HG02938 (cell line): ENCODE measurements around the gene DGCR8.

Source experiments
- ATAC-seq: cut with Tn5 transposase; IDR thresholded peaks from one replicate; pipeline ENCODE4 v1.9.1; 2021; ENCODE audit warnings: mild to moderate bottlenecking, moderate library complexity; ENCODE audit not compliant: unreplicated experiment

The DGCR8 gene

GRCh38 chr22:20079745-20080444 is at the start of gene DGCR8:
Gene DGCR8 (plus strand): TSS chr22:20080241. CDS start chr22:20085964, 5,723 bp downstream.
- peak; percentile 64 for ATAC-seq

DNA sequence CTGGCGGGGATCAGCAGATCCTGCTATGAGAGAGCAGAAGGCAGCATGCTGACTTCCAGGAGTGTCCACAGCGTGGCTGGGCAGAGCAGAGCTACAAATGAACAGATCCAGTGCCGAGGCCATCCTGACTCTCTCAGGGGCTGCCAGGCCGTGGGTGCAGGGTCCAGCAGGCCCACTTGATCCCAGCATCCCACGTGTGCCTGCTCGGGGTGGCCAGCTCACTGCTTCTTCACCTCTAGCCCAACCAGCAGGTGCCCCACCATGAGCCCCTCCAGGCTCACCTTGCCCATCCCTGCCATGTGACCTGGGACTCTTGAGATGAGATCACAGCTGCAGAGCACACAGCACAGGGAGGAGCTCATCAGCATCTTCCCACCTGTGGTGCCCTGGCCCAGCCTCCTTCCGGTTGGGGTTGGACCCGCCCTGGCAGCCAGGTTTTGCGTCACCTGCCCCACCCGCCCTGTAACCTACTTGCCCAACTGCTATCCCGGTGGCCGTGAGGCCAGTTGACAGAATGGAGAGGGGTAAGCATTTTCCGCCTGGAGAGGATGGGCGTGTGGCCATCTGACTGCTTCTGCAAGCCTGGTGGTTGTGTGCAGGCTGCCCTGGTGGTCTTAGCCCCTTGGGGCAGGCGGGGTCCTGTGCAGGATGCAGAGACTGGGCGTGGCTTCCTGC is 48.2 kb upstream of the DGCR8 start:
- ATAC-seq = no peak

DNA sequence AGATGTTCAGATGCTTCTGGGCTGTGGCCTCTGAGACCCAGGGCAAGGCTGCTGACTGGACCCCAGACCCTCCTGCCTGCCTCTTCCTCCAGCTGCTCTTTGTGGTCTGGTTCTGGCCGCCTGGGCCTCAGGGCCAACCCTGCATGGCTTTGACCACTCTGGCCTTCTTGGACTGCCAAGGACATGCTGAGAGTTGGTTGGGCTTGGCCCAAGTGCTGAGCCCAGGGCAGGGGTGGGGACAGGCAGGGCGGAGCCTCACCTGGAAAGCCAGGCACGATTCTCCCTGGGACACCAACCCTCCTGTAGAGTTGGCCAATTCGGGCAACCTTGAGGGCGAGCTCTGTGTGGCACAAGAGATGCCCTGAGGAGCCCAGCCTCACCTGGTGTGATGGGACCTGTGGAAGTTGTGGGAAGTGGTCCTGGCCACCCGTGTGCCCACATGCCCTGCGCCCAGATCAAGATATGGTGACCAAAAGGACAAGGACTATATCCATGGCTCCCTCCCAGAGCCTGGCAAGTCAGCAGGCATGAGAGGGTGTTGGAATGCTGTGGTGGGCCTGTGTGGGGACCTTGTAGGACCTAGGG is 47.5 kb upstream of the DGCR8 start:
- ATAC-seq = no peak

DNA sequence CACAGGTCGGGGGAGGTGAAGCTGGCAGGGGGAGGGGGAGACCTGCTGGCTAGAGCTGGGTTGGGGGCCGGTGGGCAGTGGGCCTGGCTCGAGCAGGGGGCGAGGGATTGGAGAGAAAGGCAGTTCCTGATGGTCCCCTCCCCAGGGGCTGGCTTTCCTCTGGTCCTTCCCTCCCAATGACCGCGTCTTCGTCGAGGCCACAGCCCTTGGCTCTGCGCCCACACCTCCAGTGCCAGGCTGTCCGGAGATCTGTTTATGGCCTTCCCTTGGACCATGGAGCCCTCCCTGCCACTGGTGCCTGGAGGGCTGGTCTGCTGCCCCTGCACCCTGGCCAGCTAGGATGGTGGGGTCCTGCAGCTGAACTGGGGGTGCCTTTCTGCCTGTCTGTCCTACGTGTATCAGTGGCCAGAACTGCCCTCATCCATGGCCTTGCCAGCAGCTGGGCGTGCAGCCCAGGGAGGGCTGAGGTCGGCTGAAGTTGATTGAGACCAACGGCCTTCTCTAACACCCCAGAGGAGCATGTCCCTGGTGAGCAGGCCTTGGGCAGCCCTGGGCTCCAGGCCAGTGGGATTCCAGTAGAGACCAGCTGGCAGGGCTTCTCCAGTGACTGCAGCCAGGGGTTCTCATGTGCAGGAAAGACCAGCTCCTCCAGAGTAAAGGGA is 46.9 kb upstream of the DGCR8 start:
- no peak for ATAC-seq

- no peak for ATAC-seq
Observed at GRCh38 chr22:20034143-20034542, 45.9 kb upstream of the DGCR8 start.

DNA sequence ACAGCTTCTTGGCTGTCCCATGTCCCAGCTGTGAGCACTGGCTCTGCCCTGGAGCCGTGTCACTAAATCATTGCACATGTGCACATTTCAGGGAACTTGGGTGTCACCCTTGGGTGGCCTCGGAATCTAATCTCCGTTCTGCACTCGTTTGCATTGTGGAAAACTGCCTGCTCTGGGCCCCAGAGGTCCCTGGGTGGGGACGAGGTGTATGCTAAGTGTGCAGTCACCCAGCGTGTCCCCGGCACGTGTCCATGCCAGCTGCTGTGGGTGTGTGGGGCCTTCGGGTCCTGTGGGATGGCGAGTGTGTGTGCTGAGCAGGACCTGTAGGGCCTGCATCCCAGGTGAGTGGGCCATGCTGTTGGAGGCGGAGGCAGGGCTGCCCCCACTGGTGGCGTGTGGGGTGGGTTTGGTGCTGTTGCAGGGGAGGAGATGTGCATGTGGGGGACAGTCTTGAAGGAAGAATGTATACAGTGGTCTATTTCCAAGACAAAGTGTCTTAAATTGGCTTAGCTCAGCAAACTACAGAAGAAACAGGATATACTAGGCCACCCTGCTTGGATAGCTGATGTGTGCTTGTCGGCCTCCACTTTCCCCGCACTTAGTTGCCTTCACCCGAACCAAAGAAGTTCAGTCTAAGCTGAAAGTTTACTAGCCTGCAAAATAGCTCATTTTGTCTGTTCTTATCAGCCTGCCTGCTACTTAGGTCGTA is 44.5 kb upstream of the DGCR8 start:
- no peak for ATAC-seq

DNA sequence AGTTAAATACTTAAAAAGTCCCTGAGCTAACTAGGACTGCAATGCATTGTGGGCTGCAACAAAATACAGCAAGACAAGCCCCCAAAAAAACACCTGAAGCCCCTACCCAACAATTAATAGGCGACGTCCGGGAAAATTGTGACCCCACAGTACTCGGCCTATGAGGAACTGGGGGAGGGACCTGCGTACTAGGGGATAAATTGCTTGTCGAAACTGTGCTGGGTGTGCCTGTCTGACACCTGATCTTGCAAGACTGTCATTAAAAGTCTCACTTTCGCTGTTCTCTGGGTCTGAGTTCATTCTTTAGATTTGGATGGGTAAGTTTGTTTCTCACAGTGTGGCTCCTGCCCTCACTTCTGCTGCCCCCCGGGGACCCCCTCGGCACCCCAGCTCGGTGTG is 44.0 kb upstream of the DGCR8 start:
- ATAC-seq = no peak

DNA sequence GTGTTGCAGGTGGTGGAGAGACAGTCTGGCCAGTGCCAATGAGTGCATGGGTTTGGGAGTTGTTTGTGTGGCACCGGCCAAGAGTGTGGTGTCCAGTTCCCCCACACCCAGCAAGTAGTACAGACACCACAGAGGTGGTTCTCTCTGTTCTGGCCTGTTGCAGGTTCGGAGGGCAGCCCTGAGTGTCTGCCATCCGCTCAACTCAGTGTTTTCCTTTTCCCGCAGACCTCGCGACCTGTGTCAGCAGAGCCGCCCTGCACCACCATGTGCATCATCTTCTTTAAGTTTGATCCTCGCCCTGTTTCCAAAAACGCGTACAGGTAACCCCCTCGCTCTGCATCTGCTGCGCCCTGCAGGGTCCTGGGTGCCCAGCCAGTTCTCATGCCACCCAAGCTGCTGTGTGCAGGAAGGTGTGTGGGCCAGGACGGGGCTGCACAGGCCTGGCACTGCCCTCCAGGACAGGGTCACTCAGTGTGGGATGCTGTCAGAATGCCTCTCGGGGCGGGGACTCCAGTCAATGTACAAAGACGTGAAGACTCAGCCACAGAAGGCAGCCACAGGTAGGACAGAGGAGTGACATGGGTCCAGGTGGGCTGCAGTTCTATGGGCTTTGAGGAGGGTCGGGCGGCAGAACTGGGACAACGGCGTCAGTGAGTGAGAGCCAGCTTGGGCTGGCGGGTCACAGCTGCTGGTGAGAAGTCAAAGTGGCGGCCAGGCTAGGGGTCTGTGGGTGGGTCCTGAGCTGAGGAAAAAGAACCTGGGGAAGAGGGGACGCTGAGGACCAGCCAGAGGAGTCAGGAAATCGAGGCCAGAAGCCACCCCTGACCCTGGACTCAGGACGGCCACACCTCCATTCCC is 43.3 kb upstream of the DGCR8 start:
- ATAC-seq = no peak

DNA sequence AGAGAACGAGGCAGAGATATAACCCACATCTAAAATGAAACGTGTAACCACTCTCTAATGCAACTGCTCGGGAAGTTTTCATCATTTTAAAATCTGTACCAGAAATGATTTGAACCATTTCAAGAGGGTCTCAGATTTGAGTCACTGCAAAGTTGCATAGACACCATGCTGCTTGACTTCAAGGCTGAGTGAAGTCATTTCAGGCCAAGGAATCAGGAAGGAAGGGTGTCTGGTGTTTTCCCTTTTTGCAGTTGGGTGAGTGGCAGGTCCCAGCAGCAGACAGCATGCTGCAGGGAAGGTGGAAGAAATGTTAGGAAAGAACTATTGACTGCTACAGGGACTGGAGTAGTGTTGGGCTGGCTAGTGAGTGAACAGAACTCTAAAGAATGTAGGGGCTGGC is 42.6 kb upstream of the DGCR8 start:
- no peak for ATAC-seq

GRCh38 chr22:20038574-20038973 is 41.5 kb upstream of the DGCR8 start:
- ATAC-seq = no peak

DNA sequence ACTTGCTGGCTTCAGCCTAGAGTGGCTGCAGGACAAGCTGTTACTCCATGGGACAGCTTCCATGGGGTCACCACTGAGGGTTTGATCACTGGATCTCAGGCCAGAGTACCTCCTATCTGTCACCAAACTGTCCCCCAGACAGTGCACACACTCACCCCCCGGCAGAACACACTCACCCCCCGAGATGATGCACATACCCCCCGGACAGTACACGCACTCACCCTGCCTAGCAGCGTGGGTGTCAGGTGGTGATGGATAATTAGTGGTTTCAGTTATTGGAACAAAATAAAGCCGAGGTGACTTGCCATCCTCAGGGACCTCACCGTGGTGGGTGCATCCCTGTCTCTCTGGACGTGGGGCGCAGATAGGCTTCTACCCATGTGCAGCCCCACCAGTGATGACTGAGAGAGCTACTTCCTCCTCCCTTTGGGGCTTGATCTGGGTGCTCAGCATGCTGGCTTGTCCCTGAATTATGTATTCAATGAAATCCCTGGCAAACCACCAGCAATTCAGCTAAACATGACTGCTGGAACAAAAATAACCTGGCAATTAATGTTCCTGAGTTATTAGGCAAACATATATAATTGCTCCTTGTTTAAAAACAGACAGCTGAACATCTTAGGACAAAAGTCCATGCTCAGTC is 40.2 kb upstream of the DGCR8 start:
- ATAC-seq = no peak

- no peak for ATAC-seq
Observed at GRCh38 chr22:20040327-20041200, 39.5 kb upstream of the DGCR8 start.

- no peak for ATAC-seq
Observed at GRCh38 chr22:20043057-20043996, 36.7 kb upstream of the DGCR8 start.

- ATAC-seq = no peak
Observed at GRCh38 chr22:20043997-20044342, 36.1 kb upstream of the DGCR8 start.

DNA sequence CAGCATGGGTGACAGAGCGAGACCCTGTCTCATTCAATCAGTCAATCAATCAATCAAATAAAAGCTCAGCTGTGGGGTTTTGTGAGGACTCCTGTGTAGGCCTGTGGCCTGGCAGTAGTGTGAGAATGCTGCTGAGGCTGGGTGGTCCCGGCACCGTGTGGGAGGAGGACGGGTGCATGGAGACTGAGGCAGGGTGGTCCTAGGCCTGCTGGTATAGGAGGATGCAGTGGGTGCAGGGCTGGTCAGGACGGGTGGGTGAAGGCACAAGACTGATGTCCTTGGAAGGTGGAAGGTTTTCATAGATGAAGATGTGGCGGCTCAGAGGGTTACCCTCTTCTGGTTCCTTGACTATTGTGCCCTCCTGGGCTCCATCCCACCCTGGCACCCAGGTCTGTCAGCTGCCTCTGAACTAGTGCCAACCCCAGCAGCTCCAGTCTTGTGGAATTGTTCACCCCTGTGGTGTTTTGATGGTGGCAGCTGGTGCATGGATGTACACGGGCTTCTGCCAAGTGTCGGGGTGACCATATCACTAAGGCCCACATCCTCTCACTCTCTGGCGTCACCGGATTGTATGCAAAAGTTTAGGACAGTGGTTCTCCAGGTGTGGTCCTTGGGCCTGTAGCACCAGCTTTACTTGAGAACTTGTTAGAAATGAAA is 35.4 kb upstream of the DGCR8 start:
- no peak for ATAC-seq

DNA sequence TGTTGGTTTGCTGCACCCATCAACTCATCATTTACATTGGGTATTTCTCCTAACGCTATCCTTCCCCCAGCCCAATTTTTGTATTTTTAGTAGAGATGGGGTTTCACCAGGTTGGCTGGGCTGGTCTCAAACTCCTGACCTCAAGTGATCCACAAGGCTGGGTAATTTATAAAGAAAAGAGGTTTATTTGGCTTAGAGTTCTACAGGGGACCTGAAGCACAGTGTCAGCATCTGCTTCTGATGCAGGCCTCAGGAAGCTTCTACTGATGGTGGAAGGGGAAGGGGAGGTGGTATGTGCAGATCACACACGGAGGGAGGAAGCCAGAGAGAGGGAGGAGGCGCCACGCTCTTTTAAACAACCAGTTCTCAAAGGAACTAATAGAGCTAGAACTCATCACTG is 33.3 kb upstream of the DGCR8 start:
- no peak for ATAC-seq

GRCh38 chr22:20051927-20052308 is 28.1 kb upstream of the DGCR8 start:
- ATAC-seq = no peak
